ENCODE results near the gene HBZ. TPM values are rescaled to one million over a fixed set of nuclear protein-coding genes. Genes with fewer than 3 reads are reported as not detected.

The HBZ gene
- total RNA-seq, 1 donor from 2014 or later: not detected

DNA sequence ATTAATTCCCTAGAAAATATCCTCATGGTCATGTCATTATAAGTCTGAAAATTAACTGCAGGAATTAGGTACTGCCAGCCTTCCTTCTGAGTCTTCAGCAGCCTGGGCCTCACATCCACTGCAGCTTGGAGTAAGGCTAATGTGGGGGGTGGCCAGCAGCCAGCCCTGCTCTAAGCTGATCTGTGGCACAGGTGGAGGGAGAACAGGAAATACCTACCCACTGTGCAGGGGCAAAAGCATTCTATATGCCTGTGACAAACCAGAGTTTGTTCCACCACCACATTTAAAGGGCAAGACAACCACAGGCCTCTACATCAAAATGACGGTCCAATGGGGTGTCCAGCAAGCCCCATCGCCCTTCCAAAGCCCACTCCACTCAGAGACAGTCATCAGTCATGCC, 23.4 kb upstream of the HBZ start:
- TF ChIP-seq, protein P1, sequence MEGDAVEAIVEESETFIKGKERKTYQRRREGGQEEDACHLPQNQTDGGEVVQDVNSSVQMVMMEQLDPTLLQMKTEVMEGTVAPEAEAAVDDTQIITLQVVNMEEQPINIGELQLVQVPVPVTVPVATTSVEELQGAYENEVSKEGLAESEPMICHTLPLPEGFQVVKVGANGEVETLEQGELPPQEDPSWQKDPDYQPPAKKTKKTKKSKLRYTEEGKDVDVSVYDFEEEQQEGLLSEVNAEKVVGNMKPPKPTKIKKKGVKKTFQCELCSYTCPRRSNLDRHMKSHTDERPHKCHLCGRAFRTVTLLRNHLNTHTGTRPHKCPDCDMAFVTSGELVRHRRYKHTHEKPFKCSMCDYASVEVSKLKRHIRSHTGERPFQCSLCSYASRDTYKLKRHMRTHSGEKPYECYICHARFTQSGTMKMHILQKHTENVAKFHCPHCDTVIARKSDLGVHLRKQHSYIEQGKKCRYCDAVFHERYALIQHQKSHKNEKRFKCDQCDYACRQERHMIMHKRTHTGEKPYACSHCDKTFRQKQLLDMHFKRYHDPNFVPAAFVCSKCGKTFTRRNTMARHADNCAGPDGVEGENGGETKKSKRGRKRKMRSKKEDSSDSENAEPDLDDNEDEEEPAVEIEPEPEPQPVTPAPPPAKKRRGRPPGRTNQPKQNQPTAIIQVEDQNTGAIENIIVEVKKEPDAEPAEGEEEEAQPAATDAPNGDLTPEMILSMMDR (IDR thresholded peaks at IDR 0.05; ENCODE audit: insufficient read depth, low read length, poor library complexity, severe bottlenecking): no peak
- DNase-seq (ENCODE audit: low read depth): no peak
- no peak overlapping the region for H3K4me3 ChIP-seq (ENCODE audit: low read depth, low read length)
- H3K36me3 ChIP-seq (ENCODE audit: control insufficient read depth, insufficient read depth, low read length): peaks cover 2% of the 10 kb centered on the region
- H3K27me3 ChIP-seq (ENCODE audit: control insufficient read depth, insufficient read depth, low read length): no peaks in the 10 kb centered on the region

DNA sequence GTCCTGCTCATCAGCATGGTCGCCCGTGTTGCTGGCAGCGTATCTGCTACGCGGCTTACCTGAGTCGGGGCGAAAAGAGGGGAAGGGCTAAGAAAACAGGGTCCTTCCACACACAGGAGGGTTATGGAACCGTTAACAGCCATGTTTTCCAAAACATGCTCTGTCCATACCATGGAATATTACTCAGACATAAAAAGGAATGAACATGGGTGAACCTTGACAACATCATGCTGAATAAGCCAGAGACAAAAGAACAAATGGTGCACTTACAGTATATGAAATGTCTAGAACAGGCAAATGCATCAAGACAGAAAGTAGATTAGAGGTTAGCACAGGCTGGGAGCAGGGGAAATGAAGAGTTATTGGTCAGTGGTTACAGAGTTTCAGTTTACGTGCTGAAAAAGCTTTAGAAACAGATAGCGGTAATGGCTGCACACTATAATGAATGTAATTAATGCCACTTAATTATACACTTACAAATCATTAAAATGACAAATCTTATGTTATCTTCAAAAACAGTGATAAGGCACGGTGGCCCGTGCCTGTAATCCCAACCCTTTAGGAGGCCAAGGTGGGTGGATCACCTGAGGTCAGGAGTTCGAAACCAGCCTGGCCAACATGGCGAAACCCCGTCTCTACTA, 21.8 kb upstream of the HBZ start:
- H3K36me3 ChIP-seq (ENCODE audit: control insufficient read depth, insufficient read depth, low read length): peaks cover 2% of the 10 kb centered on the region
- no peak overlapping the region for H3K4me3 ChIP-seq (ENCODE audit: low read depth, low read length)
- no peak for DNase-seq (ENCODE audit: low read depth)
- H3K27me3 ChIP-seq (ENCODE audit: control insufficient read depth, insufficient read depth, low read length): no peaks in the 10 kb centered on the region
- TF ChIP-seq, protein P1 (IDR thresholded peaks at IDR 0.05; ENCODE audit: insufficient read depth, low read length, poor library complexity, severe bottlenecking): no peak

DNA sequence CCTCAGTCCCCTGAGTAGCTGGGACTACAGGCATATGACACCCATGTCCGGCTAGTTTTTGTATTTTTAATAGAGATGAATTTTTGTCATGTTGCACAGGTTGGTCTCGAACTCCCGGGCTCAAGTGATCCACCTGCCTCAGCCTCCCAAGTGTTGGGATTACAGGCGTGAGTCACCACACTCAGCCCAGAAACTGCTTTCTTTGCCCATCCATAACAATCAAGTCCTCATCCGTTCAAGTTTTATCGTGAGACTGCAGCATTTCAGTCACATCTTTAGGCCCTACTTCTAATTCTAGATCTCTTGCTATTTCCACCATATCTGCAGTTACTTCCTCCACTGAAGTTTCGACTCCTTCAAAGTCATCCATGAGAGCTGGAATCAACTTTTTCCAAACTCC, 20.3 kb upstream of the HBZ start:
- Histone ChIP-seq H3K4me3 (ENCODE audit: low read depth, low read length) (no peak overlapping the region), H3K36me3 (ENCODE audit: control insufficient read depth, insufficient read depth, low read length) (peaks cover 2% of the 10 kb centered on the region), H3K27me3 (ENCODE audit: control insufficient read depth, insufficient read depth, low read length) (no peaks in the 10 kb centered on the region)
- TF ChIP-seq, protein P1 (IDR thresholded peaks at IDR 0.05; ENCODE audit: insufficient read depth, low read length, poor library complexity, severe bottlenecking): no peak
- DNase-seq (ENCODE audit: low read depth): no peak

DNA sequence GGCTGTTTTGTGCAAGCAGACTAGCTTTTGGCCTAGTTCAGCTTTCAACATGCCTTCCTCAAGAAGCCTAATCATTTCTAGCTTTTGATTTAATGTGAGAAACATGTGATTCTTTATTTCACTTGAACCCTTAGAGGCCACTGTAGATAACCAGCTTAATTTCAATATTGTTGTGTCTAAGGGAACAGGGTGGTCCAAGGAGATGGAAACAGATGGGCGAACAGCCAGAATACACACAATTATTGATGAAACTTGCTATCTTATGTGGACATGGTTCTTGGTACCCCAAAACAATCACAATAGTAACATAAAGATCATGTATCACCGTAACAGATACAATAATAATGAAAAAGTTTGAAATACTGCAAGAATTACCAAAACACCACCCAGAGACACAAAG, 18.7 kb upstream of the HBZ start:
- no peak for DNase-seq (ENCODE audit: low read depth)
- Histone ChIP-seq H3K36me3 (ENCODE audit: control insufficient read depth, insufficient read depth, low read length) (peaks cover 2% of the 10 kb centered on the region), H3K4me3 (ENCODE audit: low read depth, low read length) (no peak overlapping the region), H3K27me3 (ENCODE audit: control insufficient read depth, insufficient read depth, low read length) (no peaks in the 10 kb centered on the region)
- TF ChIP-seq, protein P1 (IDR thresholded peaks at IDR 0.05; ENCODE audit: insufficient read depth, low read length, poor library complexity, severe bottlenecking): no peak

DNA sequence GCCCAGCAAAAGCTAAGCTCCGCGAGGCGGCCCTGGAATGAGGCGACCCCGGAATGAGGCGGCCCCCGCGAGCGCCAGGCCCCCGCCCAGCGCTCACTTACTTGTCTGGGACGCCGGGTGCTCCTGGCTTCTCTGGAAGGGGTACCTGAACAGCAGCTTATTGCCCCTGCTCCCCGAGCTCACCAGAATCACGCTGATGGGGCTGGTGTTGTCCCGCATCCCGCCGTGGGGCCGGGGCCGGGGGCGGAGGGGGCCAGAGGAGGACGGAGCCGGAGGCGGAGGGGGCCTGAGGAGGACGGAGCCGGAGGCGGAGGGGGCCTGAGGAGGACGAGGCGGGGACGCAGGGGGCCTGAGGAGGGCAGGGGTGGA, 14.4 kb upstream of the HBZ start:
- no peaks in the 10 kb centered on the region for H3K36me3 ChIP-seq (ENCODE audit: control insufficient read depth, insufficient read depth, low read length)
- H3K27me3 ChIP-seq (ENCODE audit: control insufficient read depth, insufficient read depth, low read length): no peaks in the 10 kb centered on the region
- DNase-seq (ENCODE audit: low read depth): no peak
- TF ChIP-seq, protein P1 (IDR thresholded peaks at IDR 0.05; ENCODE audit: insufficient read depth, low read length, poor library complexity, severe bottlenecking): no peak
- H3K4me3 ChIP-seq (ENCODE audit: low read depth, low read length): peak overlapping the region; percentile 76

Measured in kidney epithelial cell (primary cell).